Nephron progenitor cell (in vitro differentiated cells): ENCODE measurements around the gene NAALADL2.

Source experiments
- DNase-seq: peaks from one replicate; pipeline ENCODE4 v3.0.0; 2021
- H3K27ac Mint-ChIP-seq: 2 replicates; pipeline ENCODE4 v1.8.0; 2021; ENCODE audit warnings: mild to moderate bottlenecking, moderate library complexity, mixed read lengths
- H3K27me3 Mint-ChIP-seq: 2 replicates; pipeline ENCODE4 v1.8.0; 2021; ENCODE audit warnings: mild to moderate bottlenecking, low read depth, mixed read lengths; ENCODE audit not compliant: poor library complexity
- H3K36me3 Mint-ChIP-seq: 2 replicates; pipeline ENCODE4 v1.8.0; 2021; ENCODE audit warnings: low read depth, mixed read lengths
- H3K4me1 Mint-ChIP-seq: 2 replicates; pipeline ENCODE4 v1.8.0; 2021; ENCODE audit warnings: mixed read lengths
- H3K4me3 Mint-ChIP-seq: 2 replicates; pipeline ENCODE4 v1.8.0; 2021; ENCODE audit warnings: mild to moderate bottlenecking, moderate library complexity, mixed read lengths
- H3K9me3 Mint-ChIP-seq: 2 replicates; pipeline ENCODE4 v1.8.0; 2021; ENCODE audit warnings: mild to moderate bottlenecking, moderate library complexity, mixed read lengths
- TF ChIP-seq, protein P1 (sequence below): fragments of 200-600 bp; sonication (generic); IDR thresholded peaks from 2 replicates; pipeline ENCODE4 v1.5.0; 2021; ENCODE audit warnings: antibody characterized with exemption

The NAALADL2 gene

GRCh38 chr3:175656461-175656860 is 797.3 kb downstream of the NAALADL2 start:
- peaks cover 3% of the 10 kb centered on the region for H3K27me3 Mint-ChIP-seq
- H3K4me3 Mint-ChIP-seq, result no peak overlapping the region
- H3K9me3 Mint-ChIP-seq, result no peaks in the 10 kb centered on the region
- no peaks in the 10 kb centered on the region for H3K4me1 Mint-ChIP-seq
- TF ChIP-seq, protein P1, sequence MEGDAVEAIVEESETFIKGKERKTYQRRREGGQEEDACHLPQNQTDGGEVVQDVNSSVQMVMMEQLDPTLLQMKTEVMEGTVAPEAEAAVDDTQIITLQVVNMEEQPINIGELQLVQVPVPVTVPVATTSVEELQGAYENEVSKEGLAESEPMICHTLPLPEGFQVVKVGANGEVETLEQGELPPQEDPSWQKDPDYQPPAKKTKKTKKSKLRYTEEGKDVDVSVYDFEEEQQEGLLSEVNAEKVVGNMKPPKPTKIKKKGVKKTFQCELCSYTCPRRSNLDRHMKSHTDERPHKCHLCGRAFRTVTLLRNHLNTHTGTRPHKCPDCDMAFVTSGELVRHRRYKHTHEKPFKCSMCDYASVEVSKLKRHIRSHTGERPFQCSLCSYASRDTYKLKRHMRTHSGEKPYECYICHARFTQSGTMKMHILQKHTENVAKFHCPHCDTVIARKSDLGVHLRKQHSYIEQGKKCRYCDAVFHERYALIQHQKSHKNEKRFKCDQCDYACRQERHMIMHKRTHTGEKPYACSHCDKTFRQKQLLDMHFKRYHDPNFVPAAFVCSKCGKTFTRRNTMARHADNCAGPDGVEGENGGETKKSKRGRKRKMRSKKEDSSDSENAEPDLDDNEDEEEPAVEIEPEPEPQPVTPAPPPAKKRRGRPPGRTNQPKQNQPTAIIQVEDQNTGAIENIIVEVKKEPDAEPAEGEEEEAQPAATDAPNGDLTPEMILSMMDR, result no peak
- H3K36me3 Mint-ChIP-seq, result no peaks in the 10 kb centered on the region
- no peak for DNase-seq
- H3K27ac Mint-ChIP-seq, result no peak overlapping the region

- Mint-ChIP-seq H3K4me3 (no peak overlapping the region), H3K27ac (no peak overlapping the region), H3K4me1 (no peaks in the 10 kb centered on the region), H3K27me3 (no peaks in the 10 kb centered on the region), H3K9me3 (no peaks in the 10 kb centered on the region), H3K36me3 (no peaks in the 10 kb centered on the region)
- TF ChIP-seq, protein P1, result no peak
- DNase-seq, result no peak
These were observed 800.7 kb downstream of the NAALADL2 start for GRCh38 chr3:175659670-175660350.

- no peak for DNase-seq
- Mint-ChIP-seq H3K4me3 (no peak overlapping the region), H3K27me3 (no peaks in the 10 kb centered on the region), H3K4me1 (no peaks in the 10 kb centered on the region), H3K9me3 (no peaks in the 10 kb centered on the region), H3K27ac (no peak overlapping the region), H3K36me3 (no peaks in the 10 kb centered on the region)
- TF ChIP-seq, protein P1, result no peak
These were observed 803.7 kb downstream of the NAALADL2 start for GRCh38 chr3:175662815-175663214.

DNA sequence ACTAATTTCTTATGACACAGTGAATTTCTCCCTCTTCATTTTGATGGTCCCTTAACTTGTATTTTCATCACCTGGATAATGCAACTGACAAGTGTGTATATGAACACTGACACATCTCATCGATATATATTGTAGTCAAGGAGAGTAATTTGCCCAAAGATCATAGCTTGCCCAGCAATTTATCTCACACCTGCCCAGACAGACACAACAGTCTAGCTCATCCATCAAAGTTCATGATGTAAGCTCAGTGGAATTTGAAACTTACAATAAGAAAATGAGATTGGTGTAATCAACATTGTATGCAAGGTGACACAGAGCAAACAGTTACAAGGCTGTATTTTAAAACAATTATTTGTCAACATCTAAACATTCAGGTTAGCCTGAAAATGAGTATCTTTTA is 805.8 kb downstream of the NAALADL2 start:
- TF ChIP-seq, protein P1, result no peak
- Mint-ChIP-seq H3K27me3 (no peaks in the 10 kb centered on the region), H3K4me3 (no peak overlapping the region), H3K9me3 (no peaks in the 10 kb centered on the region), H3K36me3 (no peaks in the 10 kb centered on the region), H3K4me1 (no peaks in the 10 kb centered on the region), H3K27ac (no peak overlapping the region)
- DNase-seq, result no peak

- no peaks in the 10 kb centered on the region for H3K36me3 Mint-ChIP-seq
- TF ChIP-seq, protein P1, result no peak
- H3K9me3 Mint-ChIP-seq, result no peaks in the 10 kb centered on the region
- no peak for DNase-seq
- no peak overlapping the region for H3K27ac Mint-ChIP-seq
- H3K4me3 Mint-ChIP-seq, result no peak overlapping the region
- peaks cover 5% of the 10 kb centered on the region for H3K4me1 Mint-ChIP-seq
- H3K27me3 Mint-ChIP-seq, result no peaks in the 10 kb centered on the region
These were observed 809.2 kb downstream of the NAALADL2 start for GRCh38 chr3:175668300-175668699.

GRCh38 chr3:175670557-175670956 is 811.4 kb downstream of the NAALADL2 start:
- Mint-ChIP-seq H3K27ac (no peak overlapping the region), H3K9me3 (no peaks in the 10 kb centered on the region), H3K36me3 (no peaks in the 10 kb centered on the region), H3K27me3 (no peaks in the 10 kb centered on the region), H3K4me3 (no peak overlapping the region), H3K4me1 (peaks cover 5% of the 10 kb centered on the region)
- no peak for DNase-seq
- TF ChIP-seq, protein P1, result no peak
